CD4-positive, alpha-beta T cell treated with Interleukin-15 for 1 hour (primary cell): ENCODE results near the gene CCDC124.
"Not testable (repeated sequence)": the region's sequence is repeated elsewhere in the genome, so short reads cannot be mapped to it uniquely, and the experiment has no call there.

Source experiments
- DNase-seq: peaks from one replicate; pipeline ENCODE4 v3.0.0-alpha.2; 2020

The CCDC124 gene

GRCh38 chr19:17932485-17933338 lies at the start of gene CCDC124:
CCDC124 (plus strand) TSS chr19:17933015; CDS start chr19:17936421, 3,406 bp downstream.
- DNase-seq = peak; percentile 95

- no peak for DNase-seq
These were observed 49.0 kb upstream of the CCDC124 start for GRCh38 chr19:17883627-17884410.

GRCh38 chr19:17886515-17886914 lies 46.3 kb upstream of the CCDC124 start:
- no peak for DNase-seq

- not testable (repeated sequence) for DNase-seq
These were observed 45.6 kb upstream of the CCDC124 start for GRCh38 chr19:17887221-17887620.

- DNase-seq = no peak
These were observed 44.6 kb upstream of the CCDC124 start for GRCh38 chr19:17888260-17888659.

GRCh38 chr19:17889609-17890214 lies 43.1 kb upstream of the CCDC124 start:
- DNase-seq = no peak

- DNase-seq = no peak
These were observed 39.0 kb upstream of the CCDC124 start for GRCh38 chr19:17893766-17894165.

GRCh38 chr19:17902701-17903100 lies 30.1 kb upstream of the CCDC124 start:
- DNase-seq = no peak

GRCh38 chr19:17908244-17908643 lies 24.6 kb upstream of the CCDC124 start:
- DNase-seq = no peak

- DNase-seq = no peak
These were observed 23.6 kb upstream of the CCDC124 start for GRCh38 chr19:17909003-17909732.

GRCh38 chr19:17910791-17911360 lies 21.9 kb upstream of the CCDC124 start:
- DNase-seq = no peak

GRCh38 chr19:17915940-17916593 lies 16.7 kb upstream of the CCDC124 start:
- no peak for DNase-seq

- not testable (repeated sequence) for DNase-seq
These were observed 14.7 kb upstream of the CCDC124 start for GRCh38 chr19:17918151-17918550.

GRCh38 chr19:17919122-17919521 lies 13.7 kb upstream of the CCDC124 start:
- DNase-seq = not testable (repeated sequence)

- no peak for DNase-seq
These were observed 12.3 kb upstream of the CCDC124 start for GRCh38 chr19:17920527-17920926.

GRCh38 chr19:17922138-17922537 lies 10.7 kb upstream of the CCDC124 start:
- DNase-seq = no peak

- no peak for DNase-seq
These were observed 6.8 kb upstream of the CCDC124 start for GRCh38 chr19:17926044-17926443.

GRCh38 chr19:17929056-17929455 lies 3.8 kb upstream of the CCDC124 start:
- DNase-seq = no peak

GRCh38 chr19:17931532-17932191 lies 1.2 kb upstream of the CCDC124 start:
- no peak for DNase-seq

GRCh38 chr19:17933414-17934129 lies 757 bp downstream of the CCDC124 start:
- DNase-seq = no peak

GRCh38 chr19:17936379-17936778 lies 3.6 kb downstream of the CCDC124 start:
- no peak for DNase-seq
